ENCODE results near the gene ZFAND3.

ZFAND3 gene

GRCh38 chr6:37868447-37868825 is 48.9 kb downstream of the ZFAND3 start:
- H3K4me3 ChIP-seq (ENCODE audit: low read depth, low read length): no peak overlapping the region
- TF ChIP-seq CTCF (IDR thresholded peaks at IDR 0.05; ENCODE audit: borderline replicate concordance, insufficient read depth, low read depth, low read length): no peak

- H3K4me3 ChIP-seq (ENCODE audit: low read depth, low read length): no peak overlapping the region
- no peak for TF ChIP-seq CTCF (IDR thresholded peaks at IDR 0.05; ENCODE audit: borderline replicate concordance, insufficient read depth, low read depth, low read length)
Observed at GRCh38 chr6:37871616-37872372, 52.3 kb downstream of the ZFAND3 start.

GRCh38 chr6:37872373-37872745 is 52.8 kb downstream of the ZFAND3 start:
- no peak for TF ChIP-seq CTCF (IDR thresholded peaks at IDR 0.05; ENCODE audit: borderline replicate concordance, insufficient read depth, low read depth, low read length)
- no peak overlapping the region for H3K4me3 ChIP-seq (ENCODE audit: low read depth, low read length)

GRCh38 chr6:37874726-37875125 is 55.2 kb downstream of the ZFAND3 start:
- H3K4me3 ChIP-seq (ENCODE audit: low read depth, low read length): no peak overlapping the region
- TF ChIP-seq CTCF (IDR thresholded peaks at IDR 0.05; ENCODE audit: borderline replicate concordance, insufficient read depth, low read depth, low read length): no peak

- H3K4me3 ChIP-seq (ENCODE audit: low read depth, low read length): no peak overlapping the region
- no peak for TF ChIP-seq CTCF (IDR thresholded peaks at IDR 0.05; ENCODE audit: borderline replicate concordance, insufficient read depth, low read depth, low read length)
Observed at GRCh38 chr6:37875561-37876309, 56.2 kb downstream of the ZFAND3 start.

GRCh38 chr6:37876843-37877242 is 57.3 kb downstream of the ZFAND3 start:
- no peak overlapping the region for H3K4me3 ChIP-seq (ENCODE audit: low read depth, low read length)
- no peak for TF ChIP-seq CTCF (IDR thresholded peaks at IDR 0.05; ENCODE audit: borderline replicate concordance, insufficient read depth, low read depth, low read length)
